HG02798 (cell line): ENCODE results near the gene C3orf20.
"Not testable (repeated sequence)": the region's sequence is repeated elsewhere in the genome, so short reads cannot be mapped to it uniquely, and the experiment has no call there.

Experiments
- ATAC-seq: cut with Tn5 transposase; IDR thresholded peaks from one replicate; pipeline ENCODE4 v1.9.1; 2021; ENCODE audit warnings: mild to moderate bottlenecking; ENCODE audit not compliant: unreplicated experiment, poor library complexity

The C3orf20 gene

DNA sequence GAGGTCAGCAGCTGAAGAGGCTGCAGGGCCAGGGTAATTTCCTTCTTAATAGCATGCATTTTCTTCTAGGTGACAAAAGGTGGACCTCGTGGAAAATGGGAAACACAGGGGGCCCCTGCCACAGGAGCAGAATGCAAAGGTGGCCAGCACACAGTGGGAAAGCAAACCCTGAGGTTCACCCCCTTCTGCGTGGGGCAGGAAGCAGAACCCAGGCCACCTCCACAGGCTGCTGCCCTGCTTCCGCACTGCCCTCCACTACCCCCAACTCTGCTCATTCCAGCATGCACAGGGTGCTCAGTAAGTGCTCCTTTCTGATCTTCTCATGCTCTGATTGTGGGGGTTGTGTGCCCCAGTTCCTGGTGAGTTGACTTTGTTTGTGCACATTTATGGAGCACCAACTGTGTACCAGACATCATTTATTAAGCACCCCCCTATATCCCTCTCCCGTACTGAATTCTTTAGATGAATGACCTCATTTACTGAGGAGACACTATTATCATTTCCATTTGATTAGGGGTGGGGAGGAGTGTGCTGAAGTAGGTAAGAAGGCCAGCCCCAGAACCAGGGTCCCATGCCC, 131.1 kb downstream of the C3orf20 start:
- no peak for ATAC-seq

DNA sequence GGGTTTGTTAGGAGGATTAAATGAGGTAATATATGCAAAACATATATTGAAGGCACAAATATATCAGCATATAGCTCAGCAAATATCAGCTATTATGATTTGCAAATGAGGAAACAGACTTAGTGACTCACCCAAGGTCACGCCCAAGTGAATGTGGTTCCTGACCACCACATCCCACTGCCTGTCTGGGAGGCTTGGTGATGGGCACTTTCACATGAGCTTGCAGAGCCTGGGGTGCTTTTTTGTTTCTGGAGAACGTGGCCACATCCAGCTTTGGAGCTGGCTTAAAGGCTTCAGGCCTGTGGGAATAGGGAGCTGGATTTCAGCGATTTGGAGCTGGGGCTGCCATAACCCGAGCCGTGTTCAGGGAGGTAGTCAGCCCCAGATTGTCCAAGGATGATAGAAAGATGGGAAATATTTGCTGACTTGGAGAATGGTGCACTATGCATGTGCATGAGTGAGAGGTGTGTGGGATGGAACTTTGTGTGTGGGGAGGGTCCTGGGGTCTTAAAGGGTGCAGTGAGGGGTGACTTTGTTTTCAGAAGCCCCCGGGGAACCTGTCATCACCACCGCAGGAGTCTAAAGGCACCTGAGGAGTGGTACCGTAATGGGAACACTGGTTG, 131.8 kb downstream of the C3orf20 start:
- no peak for ATAC-seq

DNA sequence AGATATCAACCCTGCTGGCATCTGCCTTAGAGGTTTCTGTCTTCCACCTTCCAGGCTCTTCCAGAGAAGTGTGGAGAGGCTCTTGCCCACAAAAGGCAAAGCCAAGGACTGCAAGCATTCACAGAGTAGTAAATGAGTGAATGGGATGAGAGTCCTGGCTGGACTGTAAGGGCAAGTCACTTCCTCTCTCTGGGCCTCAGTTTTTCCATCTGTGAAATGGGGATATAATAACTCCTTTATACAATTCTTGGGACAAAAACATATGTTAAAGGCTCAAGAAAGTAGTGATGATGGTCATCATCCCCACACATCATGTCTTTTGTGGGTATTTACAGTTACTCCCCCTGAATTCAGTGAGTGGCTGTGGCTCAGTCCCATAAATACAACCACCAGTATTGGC, 133.1 kb downstream of the C3orf20 start:
- no peak for ATAC-seq

DNA sequence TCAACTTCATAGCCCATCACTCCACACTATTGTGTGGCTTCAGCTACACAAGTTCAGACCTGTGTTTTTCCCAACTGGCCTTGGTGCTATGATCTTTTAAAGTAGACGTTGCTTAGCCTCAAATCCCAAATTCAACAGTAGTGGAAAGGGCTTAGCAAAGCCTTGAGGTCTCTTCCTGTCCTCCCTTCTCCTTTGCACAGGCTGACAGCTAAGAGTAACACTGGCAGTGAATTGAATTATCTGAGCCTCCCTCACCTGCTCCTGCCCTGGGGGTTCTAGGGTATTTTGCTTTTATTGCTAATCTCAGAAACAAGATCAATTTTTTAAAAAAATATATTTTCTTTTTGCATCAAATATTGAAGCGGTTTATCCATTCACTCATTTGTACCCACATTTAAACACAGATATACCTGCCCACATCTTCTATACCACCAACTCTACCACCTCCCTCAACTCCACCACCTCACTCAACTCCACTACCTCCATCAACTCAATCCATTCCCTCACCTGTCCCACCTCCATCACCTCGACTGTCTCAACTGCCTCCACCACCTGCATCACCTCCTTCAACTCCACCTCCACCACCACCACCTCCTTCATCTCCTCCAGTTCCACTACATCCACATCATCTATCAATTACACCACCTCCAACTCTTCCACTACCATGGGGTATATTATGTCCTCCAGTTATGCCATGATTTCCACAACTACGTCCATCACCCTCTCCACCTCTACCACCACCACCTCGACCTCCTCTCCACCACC, 133.7 kb downstream of the C3orf20 start:
- ATAC-seq = no peak

DNA sequence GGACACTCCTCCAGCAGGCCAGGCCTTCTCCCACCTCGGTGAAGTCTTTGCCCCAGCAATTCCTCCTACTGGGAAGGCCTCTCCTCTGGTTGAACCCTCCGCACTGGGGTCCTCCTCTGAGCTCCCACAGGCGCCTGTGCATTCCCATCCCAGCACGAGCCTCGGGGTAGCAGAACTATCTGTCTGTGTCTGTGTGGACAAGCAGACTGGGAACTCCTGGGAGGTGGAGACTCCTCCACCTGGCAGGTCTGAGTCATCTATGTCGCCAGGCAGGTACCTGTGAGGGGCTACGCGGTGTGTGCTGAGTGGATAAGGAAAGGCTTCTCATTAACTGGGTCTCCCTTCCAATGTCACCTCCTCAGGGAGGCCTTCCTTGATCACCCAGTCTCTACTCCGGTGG, 134.7 kb downstream of the C3orf20 start:
- not testable (repeated sequence) for ATAC-seq

DNA sequence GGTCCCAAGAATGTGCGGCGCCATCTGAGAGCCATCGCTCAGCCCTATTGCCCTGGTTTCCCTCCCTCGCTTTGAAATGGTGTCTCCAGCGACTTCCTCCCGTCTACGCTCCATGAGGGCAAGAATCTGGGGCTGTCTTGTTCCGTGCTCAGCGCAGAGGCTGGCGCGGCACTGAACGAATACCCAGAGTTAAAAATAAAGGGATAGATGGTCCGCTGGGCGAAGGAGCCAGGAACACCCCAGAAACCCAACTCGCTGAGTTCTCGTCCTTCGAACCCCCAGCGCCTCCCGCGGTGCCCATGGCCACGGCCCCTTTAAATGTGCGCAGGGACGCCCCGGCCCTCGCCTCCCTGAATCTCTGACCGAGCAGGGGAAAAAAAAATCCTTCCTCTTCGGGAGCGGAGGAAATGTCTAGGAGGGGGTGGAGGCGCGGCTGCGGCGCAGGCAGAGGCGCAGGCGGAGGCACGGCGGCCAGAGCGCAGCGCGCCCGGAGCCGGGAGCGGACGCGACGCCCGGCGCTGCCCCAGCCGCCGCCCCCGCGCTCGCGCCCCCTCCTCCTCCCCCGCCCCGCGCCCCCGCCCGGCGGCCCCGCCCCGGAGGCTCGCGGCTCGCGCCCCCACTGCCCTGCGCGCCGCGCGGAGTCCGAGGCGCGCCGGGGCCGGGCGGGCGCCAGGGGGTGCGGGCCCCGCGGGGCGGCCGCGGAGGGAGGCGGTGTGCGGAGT, 135.3 kb downstream of the C3orf20 start:
- no peak for ATAC-seq

DNA sequence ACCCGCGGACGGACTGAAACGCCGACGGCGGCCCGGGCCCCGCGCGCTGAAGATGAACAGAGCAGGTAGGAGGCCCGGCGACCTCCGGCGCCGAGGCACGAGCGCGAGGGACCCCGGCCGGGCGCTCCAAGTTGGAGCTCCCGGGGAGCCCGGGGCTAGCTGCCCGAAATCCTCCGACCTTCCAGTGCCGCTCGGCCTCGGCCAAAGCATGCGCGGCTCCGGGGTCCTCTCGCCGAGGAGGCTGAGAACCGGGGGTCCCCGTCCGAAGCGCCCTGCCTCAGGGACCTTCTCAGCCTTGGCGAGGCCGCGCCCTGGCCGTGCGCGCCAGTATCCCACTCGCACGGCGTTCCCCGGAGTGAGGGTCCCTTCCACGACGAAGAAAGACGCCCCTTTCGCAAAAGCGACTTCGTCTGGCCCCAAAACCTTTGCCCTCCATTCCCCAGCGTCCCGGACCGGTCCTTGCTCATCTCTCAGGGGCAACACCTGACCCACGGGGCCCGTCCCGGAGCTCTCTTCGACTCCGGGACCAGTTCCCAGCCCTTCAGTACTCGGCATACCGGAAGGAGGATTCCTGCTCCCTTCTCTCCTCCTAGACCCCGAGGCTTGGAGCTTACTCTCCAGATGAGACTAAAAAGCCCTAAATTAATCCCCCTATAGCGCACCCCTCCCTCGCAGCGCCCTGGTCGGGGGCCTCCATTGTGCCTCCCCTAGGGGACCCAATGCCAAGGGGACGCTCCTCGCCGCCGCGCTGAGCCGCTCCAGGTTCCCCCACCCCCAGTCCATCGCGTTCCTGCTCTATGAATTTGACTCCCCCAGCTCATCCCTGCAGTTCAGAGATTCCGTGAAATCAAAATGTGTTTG, 136.1 kb downstream of the C3orf20 start:
- no peak for ATAC-seq

DNA sequence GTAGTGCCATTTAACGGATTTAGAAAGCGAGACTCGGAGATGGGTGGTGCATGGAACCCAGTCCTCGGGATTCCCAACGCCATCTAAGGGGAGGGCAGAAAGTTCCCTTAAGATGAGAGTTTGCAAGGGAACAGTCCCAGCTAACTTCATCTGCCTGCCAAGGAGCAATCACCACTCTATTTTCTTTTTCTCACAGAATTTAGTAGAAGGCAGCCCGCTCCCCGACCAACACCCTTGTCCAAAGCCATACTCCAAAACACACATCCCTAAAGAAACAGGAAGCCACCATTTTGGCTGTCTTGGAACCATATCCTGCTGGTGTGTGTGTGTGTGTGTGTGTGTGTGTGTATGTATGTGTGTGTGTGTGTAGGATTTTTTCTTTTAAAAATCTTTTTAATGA, 136.7 kb downstream of the C3orf20 start:
- ATAC-seq = no peak

DNA sequence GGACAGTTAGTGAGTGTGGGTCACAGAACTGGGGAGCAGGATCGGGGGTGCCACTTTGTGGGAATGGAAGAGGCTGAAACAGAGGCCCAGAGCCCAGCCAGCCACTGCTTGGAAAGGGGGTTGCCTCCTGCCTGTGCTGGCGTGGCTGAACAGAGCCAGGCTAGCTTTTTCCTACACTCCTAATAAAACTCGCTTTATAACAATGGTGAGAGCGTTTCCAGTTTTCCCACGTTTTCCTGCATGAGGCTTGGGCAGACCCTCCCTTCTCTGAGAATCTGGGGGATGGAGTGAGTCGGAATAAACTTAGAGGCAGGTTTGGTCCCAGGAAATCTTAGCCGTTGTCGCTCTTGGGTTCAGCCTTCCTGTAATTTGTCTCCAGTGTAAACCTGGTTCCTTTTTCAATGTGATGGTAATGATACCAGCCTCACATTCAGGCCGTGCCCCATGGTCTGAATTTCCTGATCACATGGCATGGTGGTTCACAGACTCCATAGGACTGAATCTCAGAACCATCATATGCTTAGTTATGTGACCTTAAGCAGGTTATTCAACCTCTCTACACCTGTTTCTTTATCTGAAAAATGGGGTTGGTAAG, 137.4 kb downstream of the C3orf20 start:
- no peak for ATAC-seq

DNA sequence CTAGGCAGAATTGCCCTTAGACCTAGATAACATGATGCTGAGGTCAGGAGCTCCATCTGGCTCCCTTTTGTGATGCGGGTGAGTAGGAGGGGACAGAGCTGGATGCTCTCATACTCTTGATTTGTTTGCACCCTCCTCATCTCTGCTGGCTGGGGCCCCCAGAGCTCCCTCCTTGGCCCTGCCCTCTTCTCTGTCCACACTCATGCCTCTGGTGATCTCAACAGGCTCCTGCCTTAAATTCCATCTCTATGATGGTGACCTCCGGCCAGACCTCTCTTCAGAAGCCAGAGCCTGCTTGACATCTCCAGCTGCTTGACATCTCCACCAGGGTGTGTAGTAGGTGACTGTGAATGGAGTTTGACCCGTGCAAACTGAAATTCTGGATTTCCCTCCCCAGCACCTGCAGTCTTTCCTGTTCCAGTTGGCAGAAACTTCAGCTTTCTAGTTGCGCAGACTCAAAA, 139.5 kb downstream of the C3orf20 start:
- ATAC-seq = no peak

DNA sequence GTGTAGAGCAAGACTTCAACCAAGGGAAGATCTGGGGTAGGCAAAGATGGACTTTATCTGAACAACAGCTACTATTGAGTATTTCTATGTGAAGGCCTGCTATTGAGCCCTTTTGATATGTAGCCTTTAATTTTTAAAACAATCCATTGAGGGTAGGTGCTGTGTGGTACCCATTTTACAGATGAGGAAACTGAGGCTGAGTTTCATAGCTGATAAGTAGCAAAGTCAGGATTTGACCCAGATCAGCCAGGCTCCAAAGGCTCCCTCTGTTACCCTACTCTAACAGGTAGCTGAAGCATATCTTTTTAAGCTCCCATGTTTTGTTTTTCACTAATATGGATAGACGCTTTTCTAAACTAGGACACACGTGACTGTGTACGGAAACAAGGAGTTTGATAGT, 141.4 kb downstream of the C3orf20 start:
- ATAC-seq = no peak

DNA sequence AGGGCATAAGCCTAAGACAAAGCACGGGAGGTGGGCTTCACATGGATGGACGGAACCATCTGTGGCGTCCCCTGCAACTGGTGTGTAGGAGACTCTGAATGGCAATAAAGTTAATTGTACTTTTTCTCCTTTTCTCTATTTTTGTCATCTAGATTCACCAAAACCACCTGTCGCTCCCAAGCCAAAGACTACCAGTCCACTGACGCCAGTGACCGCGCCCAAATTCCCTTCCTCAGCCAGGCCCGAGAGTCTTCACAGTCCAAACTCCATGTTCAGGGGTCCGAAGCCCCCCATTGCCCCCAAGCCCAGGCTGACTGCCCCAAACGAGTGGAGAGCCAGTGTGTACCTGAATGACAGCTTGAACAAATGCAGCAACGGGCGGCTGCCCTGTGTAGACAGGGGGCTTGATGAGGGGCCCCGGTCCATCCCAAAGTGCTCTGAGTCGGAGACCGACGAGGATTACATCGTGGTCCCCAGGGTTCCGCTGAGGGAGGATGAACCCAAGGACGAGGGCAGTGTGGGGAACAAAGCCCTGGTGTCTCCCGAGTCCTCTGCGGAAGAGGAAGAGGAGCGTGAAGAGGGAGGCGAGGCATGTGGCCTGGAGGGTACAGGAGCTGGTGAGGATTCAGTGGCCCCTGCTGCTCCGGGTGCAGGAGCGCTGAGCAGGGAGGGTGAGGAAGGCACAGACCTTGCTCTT, 144.0 kb downstream of the C3orf20 start, which contains the start of gene FGD5:
Gene FGD5, plus strand, starts transcription at position 159 of the 697 bp plus-strand sequence. Its CDS starts 110 bp downstream, at position 269.
- no peak for ATAC-seq

DNA sequence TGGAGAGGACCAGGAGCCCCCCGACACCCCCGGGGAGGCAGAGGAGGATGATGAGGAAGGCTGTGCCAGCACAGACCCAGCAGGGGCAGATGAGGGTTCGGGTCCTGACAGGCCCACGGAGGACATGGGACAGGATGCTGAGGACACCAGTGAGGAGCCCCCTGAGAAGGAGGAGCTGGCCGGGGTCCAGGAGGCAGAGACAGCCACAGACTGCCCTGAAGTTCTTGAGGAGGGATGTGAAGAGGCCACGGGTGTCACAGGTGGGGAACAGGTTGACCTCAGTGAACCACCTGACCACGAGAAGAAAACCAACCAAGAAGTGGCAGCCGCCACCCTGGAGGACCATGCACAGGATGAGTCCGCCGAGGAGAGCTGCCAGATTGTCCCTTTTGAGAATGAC, 144.7 kb downstream of the C3orf20 start:
- ATAC-seq = no peak

DNA sequence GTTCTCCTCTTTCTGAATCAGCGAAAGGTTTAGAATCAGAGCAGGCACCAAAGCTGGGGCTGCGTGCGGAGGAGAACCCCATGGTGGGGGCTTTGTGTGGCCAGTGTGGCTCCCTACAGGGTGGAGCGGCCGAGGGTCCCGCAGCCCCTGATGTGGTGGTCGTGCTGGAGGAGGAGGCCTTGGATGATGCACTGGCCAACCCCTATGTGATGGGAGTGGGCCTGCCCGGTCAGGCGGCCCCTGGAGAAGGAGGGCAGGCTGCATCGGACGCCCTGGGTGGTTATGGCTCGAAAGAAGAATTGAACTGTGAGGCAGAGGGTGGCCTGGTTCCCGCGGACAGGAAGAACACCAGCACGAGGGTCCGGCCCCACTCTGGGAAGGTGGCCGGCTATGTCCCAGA, 145.2 kb downstream of the C3orf20 start:
- ATAC-seq = no peak

DNA sequence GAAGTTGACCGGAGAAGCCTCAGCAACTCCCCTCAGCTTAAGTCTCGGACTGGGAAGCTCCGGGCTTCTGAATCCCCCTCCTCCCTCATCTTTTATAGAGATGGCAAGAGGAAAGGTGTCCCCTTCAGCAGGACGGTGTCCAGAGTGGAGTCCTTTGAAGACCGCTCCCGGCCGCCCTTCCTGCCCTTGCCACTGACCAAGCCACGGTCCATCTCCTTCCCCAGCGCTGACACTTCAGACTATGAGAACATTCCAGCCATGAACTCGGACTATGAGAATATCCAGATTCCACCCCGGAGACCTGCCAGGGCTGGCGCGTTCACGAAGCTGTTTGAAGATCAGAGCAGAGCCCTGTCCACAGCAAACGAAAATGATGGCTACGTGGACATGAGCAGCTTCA, 146.2 kb downstream of the C3orf20 start:
- no peak for ATAC-seq

DNA sequence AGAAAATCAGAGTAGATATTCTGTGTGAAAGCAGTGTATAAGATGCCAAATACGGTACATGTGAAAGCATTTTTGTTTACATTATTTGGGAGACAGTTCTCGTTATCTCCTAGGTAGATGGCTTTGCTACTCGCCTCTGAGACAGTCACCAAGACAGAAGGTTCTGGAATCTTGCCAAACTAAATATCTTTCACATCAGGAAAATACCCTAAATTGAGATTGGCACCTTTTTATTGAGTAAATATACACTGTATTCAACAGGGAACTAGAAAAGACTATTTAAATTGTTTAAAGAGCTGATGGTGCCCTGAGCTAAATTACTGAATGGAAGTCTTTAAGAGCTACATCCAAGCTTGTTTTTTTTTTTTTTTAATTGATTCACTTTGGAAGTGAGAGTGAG, 147.2 kb downstream of the C3orf20 start:
- no peak for ATAC-seq
